GM12878 (cell line): Measurements from ENCODE around the gene ARHGAP45. TPM values are rescaled to one million over a fixed set of nuclear protein-coding genes. Genes with fewer than 3 reads are reported as not detected.

Experiments
- ATAC-seq: fragments of 200-7000 bp; cut with Tn5 transposase; 3 replicates; pipeline ENCODE4 v1.9.1; 2020; ENCODE audit warnings: mild to moderate bottlenecking, moderate library complexity
- BruUV-seq: library from RNA; stranded (reverse); fragments of 400-500 nt; replicated peaks from 2 replicates; lab custom pipeline; 2021; lab: Mats Ljungman, UMichigan
- CTCF ChIA-PET: fragments of 300-600 bp; sonication (Branson Sonifier 250); formaldehyde crosslinking; extraction: SDS; loops from one replicate; lab custom pipeline; 2021; ENCODE audit warnings: inconsistent platforms; lab: Yijun Ruan, JAX
- POLR2A ChIA-PET: fragments of 350-600 bp; formaldehyde crosslinking; extraction: SDS; loops from one replicate; lab custom pipeline; 2021; ENCODE audit warnings: inconsistent platforms; lab: Charles Lee
- RAD21 ChIA-PET: fragments of 300-600 bp; sonication (Branson Sonifier 250); formaldehyde crosslinking; loops from one replicate; lab custom pipeline; 2023; ENCODE audit warnings: antibody characterized with exemption; ENCODE audit not compliant: unreplicated experiment; lab: Charles Lee
- SMC1A ChIA-PET: fragments of 300-600 bp; sonication (Branson Sonifier 250); formaldehyde crosslinking; loops from one replicate; lab custom pipeline; 2023; ENCODE audit not compliant: unreplicated experiment, uncharacterized antibody; lab: Charles Lee
- DNase-seq: peaks from one replicate; pipeline ENCODE4 v3.0.0-alpha.2; 2011; ENCODE audit warnings: low read depth, low spot score
- FAIRE-seq: peaks from 3 replicates; lab custom pipeline; 2011; peaks lifted over from hg19 to GRCh38; lab: Jason Lieb, UNC
- H2AFZ ChIP-seq: 2 replicates; pipeline ENCODE4 v1.6.0; 2011; ENCODE audit warnings: low read depth, low read length, control low read depth; ENCODE audit not compliant: control insufficient read depth
- H3K27ac ChIP-seq: 2 replicates; pipeline ENCODE4 v1.5.1; 2011; ENCODE audit warnings: control low read depth; ENCODE audit not compliant: control insufficient read depth, insufficient read depth
- H3K27me3 ChIP-seq, 2 experiments: replicated peaks in 1 of 2; 2 replicates each; pipeline versions ENCODE4 v1.6.0 to v1.6.1; 2011; ENCODE audit warnings: low read length in 1 of 2; ENCODE audit not compliant: control insufficient read depth in 2 of 2, insufficient read depth in 2 of 2
- H3K36me3 ChIP-seq, 2 experiments: 2 replicates each; pipeline ENCODE4 v1.5.1; 2011; ENCODE audit warnings: low read length in 1 of 2; ENCODE audit not compliant: control insufficient read depth in 2 of 2, insufficient read depth in 2 of 2
- H3K4me1 ChIP-seq: 2 replicates; pipeline ENCODE4 v1.6.1; 2011; ENCODE audit warnings: mild to moderate bottlenecking, low read length, moderate library complexity, mixed read lengths; ENCODE audit not compliant: control insufficient read depth, insufficient read depth
- H3K4me2 ChIP-seq: 2 replicates; pipeline ENCODE4 v1.6.0; 2011; ENCODE audit warnings: control low read depth; ENCODE audit not compliant: control insufficient read depth, insufficient read depth
- H3K4me3 ChIP-seq: fragments of 200-600 bp; sonication (generic); 2 replicates; pipeline ENCODE4 v1.5.1; 2016
- H3K79me2 ChIP-seq: 2 replicates; pipeline ENCODE4 v1.6.0; 2011; ENCODE audit warnings: low read length; ENCODE audit not compliant: control insufficient read depth, insufficient read depth
- H3K9ac ChIP-seq: 2 replicates; pipeline ENCODE4 v1.8.0; 2011; ENCODE audit warnings: low read length, control low read depth, mixed read lengths; ENCODE audit not compliant: control insufficient read depth, insufficient read depth
- H3K9me3 ChIP-seq: replicated peaks from 3 replicates; pipeline ENCODE4 v1.5.1; 2011; ENCODE audit warnings: mild to moderate bottlenecking, low read length; ENCODE audit not compliant: control insufficient read depth, insufficient read depth
- H4K20me1 ChIP-seq: 2 replicates; pipeline ENCODE4 v1.6.0; 2011; ENCODE audit not compliant: control insufficient read depth, insufficient read depth
- BCL11A ChIP-seq: IDR thresholded peaks from 2 replicates; pipeline ENCODE4 v1.6.1; 2011; ENCODE audit warnings: low read depth, low read length
- CBX5 ChIP-seq: sonication (generic); IDR thresholded peaks from 2 replicates; pipeline ENCODE4 v1.6.1; 2016; ENCODE audit warnings: low read depth, moderate library complexity, mild to moderate bottlenecking, inconsistent platforms
- CHD4 ChIP-seq: fragments of 200-600 bp; sonication (generic); IDR thresholded peaks from 2 replicates; pipeline ENCODE4 v1.6.1; 2016; ENCODE audit warnings: mild to moderate bottlenecking
- CREM ChIP-seq: IDR thresholded peaks from 2 replicates; pipeline ENCODE4 v1.6.1; 2014; ENCODE audit warnings: antibody characterized with exemption, low read depth
- IRF4 ChIP-seq: IDR thresholded peaks from 2 replicates; pipeline ENCODE4 v1.6.1; 2011; ENCODE audit warnings: low read depth, low read length
- MEF2A ChIP-seq: IDR thresholded peaks from 2 replicates; pipeline ENCODE4 v1.6.1; 2011; ENCODE audit warnings: low read depth, mild to moderate bottlenecking, low read length, moderate library complexity; ENCODE audit not compliant: insufficient read depth
- MTA2 ChIP-seq: fragments of 450-650 bp; IDR thresholded peaks from 2 replicates; pipeline ENCODE4 v1.6.1; 2016; ENCODE audit warnings: low read depth, mild to moderate bottlenecking, moderate library complexity
- MYC ChIP-seq: IDR thresholded peaks from 2 replicates; pipeline ENCODE4 v1.6.1; 2011; ENCODE audit warnings: mild to moderate bottlenecking, low read length, moderate library complexity, inconsistent platforms; ENCODE audit not compliant: insufficient read depth, insufficient replicate concordance, insufficient read length, severe bottlenecking
- NR2F1 ChIP-seq: fragments of 450-650 bp; conservative IDR thresholded peaks from 2 replicates; pipeline ENCODE4 v1.6.1; 2017; ENCODE audit warnings: mild to moderate bottlenecking
- POLR2A ChIP-seq: IDR thresholded peaks from 2 replicates; pipeline ENCODE4 v1.6.1; 2011; ENCODE audit warnings: low read depth, mild to moderate bottlenecking, low read length
- RAD51 ChIP-seq: fragments of 450-650 bp; IDR thresholded peaks from 2 replicates; pipeline ENCODE4 v1.6.1; 2016; ENCODE audit warnings: moderate library complexity, mild to moderate bottlenecking, inconsistent platforms
- RCOR1 ChIP-seq: conservative IDR thresholded peaks from 2 replicates; pipeline ENCODE4 v1.6.1; 2012; ENCODE audit warnings: low read depth, low read length, improper control_type of control experiment
- SMARCA5 ChIP-seq: fragments of 450-650 bp; IDR thresholded peaks from 2 replicates; pipeline ENCODE4 v1.6.1; 2017; ENCODE audit warnings: mild to moderate bottlenecking
- SREBF2 ChIP-seq: IDR thresholded peaks from 2 replicates; pipeline ENCODE4 v1.6.1; 2012; ENCODE audit warnings: mild to moderate bottlenecking, low read length
- TBL1XR1 ChIP-seq: IDR thresholded peaks from 2 replicates; pipeline ENCODE4 v1.6.1; 2012; ENCODE audit warnings: low read depth, low read length, improper control_type of control experiment
- ZNF24 ChIP-seq: fragments of 450-650 bp; IDR thresholded peaks from 2 replicates; pipeline ENCODE4 v1.6.1; 2017; ENCODE audit warnings: antibody characterized with exemption, mild to moderate bottlenecking
- ZNF274 ChIP-seq: IDR thresholded peaks from one replicate; pipeline ENCODE4 v1.8.0; 2011; ENCODE audit not compliant: insufficient read length, insufficient read depth
- WGBS: methylation state at CpG from one replicate; pipeline ENCODE4 v1.1.6; 2016; ENCODE audit warnings: low lambda C conversion rate; ENCODE audit not compliant: insufficient replicate concordance, insufficient coverage; ENCODE audit errors: missing lambda C conversion rate; 5-methylcytosine and 5-hydroxymethylcytosine counted together
- in situ Hi-C: fragments of 300-500 bp; cut with MboI; formaldehyde crosslinking; loops from 9 replicates; pipeline ENCODE4 v1.14.3; 2018; ENCODE audit warnings: mixed read lengths
- intact Hi-C: fragments of 100-400 bp; cut with micrococcal nuclease; formaldehyde crosslinking; loops from one replicate; pipeline ENCODE4 v1.14.2; 2022; ENCODE audit not compliant: unreplicated experiment
- polyA plus RNA-seq, 11 experiments: library from polyadenylated mRNA; depleted of rRNA in 4 of 11; unstranded in 6 of 11; stranded (reverse) in 5 of 11; fragments of >200 nt; fragmentation: Nextera tagmentation in 4 of 11; fragmentation: Illumina TruSeq in 1 of 11; extraction: Ambion mirVana in 4 of 11; extraction: Trizol in 1 of 11; gene quantifications; 1 replicate in 1 of 11; 2 replicates in 10 of 11; pipeline versions ENCODE4 v1.2.1 to v1.2.3, GENCODE V29; 2011 to 2016; ENCODE audit warnings: inconsistent platforms in 2 of 11, missing spikeins in 2 of 11, low read depth in 1 of 11
- total RNA-seq, 4 experiments: library from RNA; depleted of rRNA in 3 of 4; stranded (reverse); fragments of >200 nt in 3 of 4; fragmentation: Illumina TruSeq in 1 of 4; extraction: Trizol in 1 of 4; gene quantifications; 2 replicates each; pipeline versions ENCODE4 v1.2.1 to v1.2.3, GENCODE V29; 2013 to 2021
- TF ChIP-seq, protein P1 (sequence below): fragments of 450-650 bp; IDR thresholded peaks from 2 replicates; pipeline ENCODE4 v1.6.1; 2017; ENCODE audit warnings: mild to moderate bottlenecking, moderate library complexity

Gene ARHGAP45
- total and polyA plus RNA-seq, 10 of the 15 experiments (the other 5 are each of a cell fraction or from before 2014, with no cell fraction given): 1.4 to 151 (median 59.9) TPM

DNA sequence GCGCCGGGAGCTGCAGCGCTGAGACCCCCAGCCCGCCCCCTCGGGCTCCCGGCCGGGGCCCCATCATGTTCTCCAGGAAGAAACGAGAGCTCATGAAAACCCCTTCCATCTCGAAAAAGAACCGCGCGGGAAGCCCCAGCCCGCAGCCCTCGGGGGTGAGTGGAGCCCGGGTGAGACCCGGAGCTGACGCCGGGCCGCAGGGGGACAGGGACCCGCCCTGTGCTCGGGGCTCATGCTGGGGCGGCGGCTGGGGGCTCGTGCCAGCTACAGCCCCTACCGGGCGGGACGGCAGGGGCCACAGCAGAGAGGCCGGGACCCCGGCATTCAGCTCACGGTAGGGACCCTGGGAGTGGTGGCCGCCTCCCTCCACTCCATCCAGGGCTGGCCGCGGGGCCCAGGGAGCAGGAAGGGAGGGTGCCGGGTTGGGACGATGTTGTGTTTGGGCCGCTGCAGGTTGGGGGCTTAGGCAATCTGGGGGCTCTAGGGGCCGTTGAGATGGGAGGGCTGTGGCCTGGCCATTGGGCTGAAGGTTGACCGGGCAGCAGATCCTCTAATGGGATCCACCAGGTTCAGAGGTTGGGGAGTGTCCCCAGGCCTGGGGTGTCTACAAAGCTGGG, 482 bp downstream of the ARHGAP45 start (continued):
- TF ChIP-seq IRF4: no peak

DNA sequence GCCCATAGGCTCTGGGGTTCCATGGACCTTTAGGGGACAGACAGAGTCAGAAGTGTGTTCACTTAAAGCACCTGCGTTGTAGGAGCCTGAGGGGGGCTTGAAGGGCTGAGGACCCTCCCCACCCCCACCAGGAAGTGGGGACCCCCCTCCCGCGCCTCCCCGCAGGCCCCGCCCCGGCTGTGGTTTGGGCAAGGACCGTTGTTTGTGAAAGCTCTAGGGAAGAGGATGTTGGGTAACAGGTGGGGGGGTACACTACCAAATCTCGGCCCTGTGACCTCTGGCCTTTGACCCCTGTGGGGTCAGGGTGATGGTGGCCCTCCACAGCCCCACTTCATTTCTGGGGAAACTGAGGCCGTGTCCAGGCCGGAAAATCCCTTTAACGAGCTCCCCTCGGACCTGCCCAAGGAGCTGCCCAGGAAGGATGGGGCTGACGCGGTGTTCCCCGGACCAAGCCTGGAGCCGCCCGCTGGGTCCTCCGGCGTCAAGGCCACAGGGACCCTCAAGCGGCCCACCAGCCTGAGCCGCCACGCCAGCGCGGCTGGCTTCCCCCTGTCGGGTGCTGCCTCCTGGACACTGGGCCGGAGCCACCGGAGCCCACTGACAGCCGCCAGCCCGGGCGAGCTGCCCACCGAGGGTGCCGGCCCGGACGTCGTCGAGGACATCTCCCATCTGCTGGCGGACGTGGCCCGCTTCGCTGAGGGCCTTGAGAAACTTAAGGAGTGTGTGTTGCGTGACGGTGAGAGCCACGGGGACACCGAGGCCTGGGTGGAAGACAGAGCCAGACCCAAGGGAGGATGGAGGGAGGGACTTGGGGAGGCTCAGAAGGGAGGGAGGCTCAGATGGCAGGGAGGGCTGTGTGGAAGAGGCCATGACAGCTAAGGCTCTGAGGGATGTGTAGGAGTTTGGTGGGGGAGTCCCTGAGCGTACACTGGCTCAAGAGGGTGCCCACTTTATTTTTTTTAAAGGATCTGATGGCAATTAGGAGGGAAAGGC, 1.3 kb downstream of the ARHGAP45 start:
- peak overlapping the region; percentile 90 for H3K9ac ChIP-seq
- DNase-seq (no peak), FAIRE-seq (peak; percentile 57), ATAC-seq (peak; percentile 24)
- H3K27me3 ChIP-seq: no peaks in the 10 kb centered on the region
- POLR2A ChIA-PET: interaction anchor here (0.5 to 3.0 kb wide), 16 partner anchors 8 to 434 kb away, joined by 3 to 45 read pairs (median 4); partner anchors contain the start of genes ABCA7, CIRBP, CNN2 and GPX4
- CTCF ChIA-PET: interaction anchor here (1.8 to 2.2 kb wide), 3 partner anchors 11 to 45 kb away, joined by 5 to 14 read pairs (median 9); no protein-coding TSS in a partner anchor
- peak overlapping the region; percentile 98 for H3K4me3 ChIP-seq
- no peaks in the 10 kb centered on the region for H4K20me1 ChIP-seq
- H3K9me3 ChIP-seq: no peaks in the 10 kb centered on the region
- peaks cover 44% of the 10 kb centered on the region for H3K79me2 ChIP-seq
- no peak overlapping the region for H2AFZ ChIP-seq
- in situ Hi-C loops: no loop called here
- peaks cover 7 to 12% of the 10 kb centered on the region in 2 experiments; a peak in 3 of 4 replicates for H3K36me3 ChIP-seq
- peak overlapping the region; percentile 85 for H3K4me2 ChIP-seq
- RAD21 ChIA-PET: interaction anchor here (1.1 to 2.4 kb wide), 15 partner anchors 8 to 198 kb away, joined by 3 to 19 read pairs (median 5); partner anchors contain the start of genes ATP5F1D, CNN2 and RNU6-2
- BruUV-seq: no TSS peak
- SMC1A ChIA-PET: interaction anchor here (1.0 to 1.7 kb wide), 7 partner anchors 8 to 62 kb away, joined by 3 to 12 read pairs (median 3); partner anchors contain the start of gene GPX4
- H3K4me1 ChIP-seq: peaks cover 17% of the 10 kb centered on the region
- under 1% methylated on average over 45 of the region's 45 CpGs for WGBS
- intact Hi-C loops: loop anchor here (1.0 to 2.0 kb wide), 2 partner anchors 34 to 47 kb away; partner anchors contain the start of genes GPX4, RNU6-2 and TMEM259
- peak overlapping the region; percentile 95 for H3K27ac ChIP-seq
- TF ChIP-seq NR2F1 (peak; percentile 100), SMARCA5 (peak; percentile 83; the same call in 1 of the 2 replicates), SREBF2 (no peak), CREM (peak; percentile 34; the same call in 1 of the 2 replicates), RCOR1 (no peak), MEF2A (no peak), CHD4 (no peak), POLR2A (peak; percentile 29), MYC (no peak), MTA2 (peak; percentile 86), BCL11A (no peak), CBX5 (no peak), ZNF24 (no peak), ZNF274 (no peak), RAD51 (no peak), TBL1XR1 (peak; percentile 77)
- TF ChIP-seq, protein P1, sequence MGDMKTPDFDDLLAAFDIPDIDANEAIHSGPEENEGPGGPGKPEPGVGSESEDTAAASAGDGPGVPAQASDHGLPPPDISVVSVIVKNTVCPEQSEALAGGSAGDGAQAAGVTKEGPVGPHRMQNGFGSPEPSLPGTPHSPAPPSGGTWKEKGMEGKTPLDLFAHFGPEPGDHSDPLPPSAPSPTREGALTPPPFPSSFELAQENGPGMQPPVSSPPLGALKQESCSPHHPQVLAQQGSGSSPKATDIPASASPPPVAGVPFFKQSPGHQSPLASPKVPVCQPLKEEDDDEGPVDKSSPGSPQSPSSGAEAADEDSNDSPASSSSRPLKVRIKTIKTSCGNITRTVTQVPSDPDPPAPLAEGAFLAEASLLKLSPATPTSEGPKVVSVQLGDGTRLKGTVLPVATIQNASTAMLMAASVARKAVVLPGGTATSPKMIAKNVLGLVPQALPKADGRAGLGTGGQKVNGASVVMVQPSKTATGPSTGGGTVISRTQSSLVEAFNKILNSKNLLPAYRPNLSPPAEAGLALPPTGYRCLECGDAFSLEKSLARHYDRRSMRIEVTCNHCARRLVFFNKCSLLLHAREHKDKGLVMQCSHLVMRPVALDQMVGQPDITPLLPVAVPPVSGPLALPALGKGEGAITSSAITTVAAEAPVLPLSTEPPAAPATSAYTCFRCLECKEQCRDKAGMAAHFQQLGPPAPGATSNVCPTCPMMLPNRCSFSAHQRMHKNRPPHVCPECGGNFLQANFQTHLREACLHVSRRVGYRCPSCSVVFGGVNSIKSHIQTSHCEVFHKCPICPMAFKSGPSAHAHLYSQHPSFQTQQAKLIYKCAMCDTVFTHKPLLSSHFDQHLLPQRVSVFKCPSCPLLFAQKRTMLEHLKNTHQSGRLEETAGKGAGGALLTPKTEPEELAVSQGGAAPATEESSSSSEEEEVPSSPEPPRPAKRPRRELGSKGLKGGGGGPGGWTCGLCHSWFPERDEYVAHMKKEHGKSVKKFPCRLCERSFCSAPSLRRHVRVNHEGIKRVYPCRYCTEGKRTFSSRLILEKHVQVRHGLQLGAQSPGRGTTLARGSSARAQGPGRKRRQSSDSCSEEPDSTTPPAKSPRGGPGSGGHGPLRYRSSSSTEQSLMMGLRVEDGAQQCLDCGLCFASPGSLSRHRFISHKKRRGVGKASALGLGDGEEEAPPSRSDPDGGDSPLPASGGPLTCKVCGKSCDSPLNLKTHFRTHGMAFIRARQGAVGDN: peak; percentile 99
